ENCODE results near the gene GPR146.

GPR146 gene

DNA sequence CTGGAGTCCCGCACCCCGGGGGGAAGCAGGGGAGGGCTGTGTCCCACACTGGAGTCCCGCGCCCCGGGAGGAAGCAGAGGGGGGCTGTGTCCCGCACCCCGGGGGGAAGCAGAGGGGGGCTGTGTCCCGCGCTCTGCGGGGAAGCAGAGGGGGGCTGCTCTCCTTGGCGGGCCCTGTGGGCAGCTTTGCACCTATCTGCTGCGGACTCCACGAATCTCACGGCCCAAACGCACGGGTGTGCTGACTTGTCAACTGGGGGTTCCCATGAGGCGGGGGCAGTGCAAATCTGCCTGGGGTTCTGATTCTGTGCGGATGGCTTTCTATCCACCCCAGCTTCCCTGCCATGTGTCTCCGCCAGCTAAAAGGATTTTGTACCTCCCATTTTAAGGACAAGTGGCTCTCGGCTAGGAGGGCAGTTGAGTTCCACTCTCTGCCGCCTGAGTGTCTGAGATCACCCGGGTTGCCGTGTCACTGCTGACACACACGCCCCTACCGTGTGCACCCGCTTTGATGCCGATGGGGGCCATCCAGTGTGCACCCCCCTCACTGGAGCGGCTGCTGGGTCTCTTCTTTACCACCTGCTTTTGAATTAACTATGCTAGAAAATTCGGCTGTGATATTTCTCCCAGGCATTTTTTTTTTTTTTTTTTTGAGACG lies 64.0 kb downstream of the GPR146 start:
- no peak for DNase-seq (ENCODE audit: low read depth)
